GM10248 (cell line): ENCODE measurements around the gene PRICKLE4.

Source experiments
- CTCF ChIA-PET: fragments of 300-600 bp; sonication (Branson Sonifier 250); formaldehyde crosslinking; extraction: SDS; loops from one replicate; lab custom pipeline; 2021; ENCODE audit warnings: antibody characterized with exemption; lab: Yijun Ruan, JAX
- POLR2A ChIA-PET: fragments of 350-650 bp; sonication (Branson Sonifier 250); formaldehyde crosslinking; extraction: SDS; loops from one replicate; lab custom pipeline; 2020; ENCODE audit warnings: antibody characterized with exemption; lab: Yijun Ruan, JAX
- DNase-seq: peaks from one replicate; pipeline ENCODE4 v3.0.0; 2012; ENCODE audit errors: extremely low spot score
- TF ChIP-seq, protein P1 (sequence below): IDR thresholded peaks from 2 replicates; pipeline ENCODE4 v1.5.1; 2012; ENCODE audit warnings: mild to moderate bottlenecking, low read depth; ENCODE audit errors: extremely low read depth, missing control alignments, control extremely low read depth

PRICKLE4 gene

DNA sequence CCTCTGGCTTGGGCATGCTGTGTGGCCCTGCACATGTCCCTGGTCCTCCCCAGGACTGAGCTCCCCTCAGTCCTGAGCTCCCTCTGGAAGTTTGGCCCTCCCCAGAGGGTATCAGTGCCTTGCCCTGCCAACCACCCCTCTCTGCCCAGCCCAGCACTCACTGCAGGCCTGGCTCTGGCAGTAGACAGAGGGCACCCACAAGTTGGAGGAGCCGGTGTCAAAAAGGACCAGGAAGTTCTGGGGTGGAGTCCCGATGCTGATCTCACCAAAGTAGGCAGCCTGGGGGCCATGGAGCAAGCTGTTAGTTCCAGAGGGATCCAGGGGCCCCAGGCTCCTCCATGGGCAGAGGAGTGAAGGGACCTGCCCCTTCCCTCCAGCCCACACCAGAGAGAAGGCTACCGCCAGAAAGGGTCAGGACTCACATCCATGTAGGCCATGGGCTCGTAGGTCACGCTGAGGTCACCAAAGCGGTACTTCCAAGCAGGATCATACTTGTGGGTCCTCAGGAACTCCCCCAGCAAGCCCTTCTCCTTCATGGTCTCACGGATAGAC, 36.3 kb upstream of the PRICKLE4 start:
- ChIA-PET CTCF (no interaction called here), POLR2A (no interaction called here)
- TF ChIP-seq, protein P1, sequence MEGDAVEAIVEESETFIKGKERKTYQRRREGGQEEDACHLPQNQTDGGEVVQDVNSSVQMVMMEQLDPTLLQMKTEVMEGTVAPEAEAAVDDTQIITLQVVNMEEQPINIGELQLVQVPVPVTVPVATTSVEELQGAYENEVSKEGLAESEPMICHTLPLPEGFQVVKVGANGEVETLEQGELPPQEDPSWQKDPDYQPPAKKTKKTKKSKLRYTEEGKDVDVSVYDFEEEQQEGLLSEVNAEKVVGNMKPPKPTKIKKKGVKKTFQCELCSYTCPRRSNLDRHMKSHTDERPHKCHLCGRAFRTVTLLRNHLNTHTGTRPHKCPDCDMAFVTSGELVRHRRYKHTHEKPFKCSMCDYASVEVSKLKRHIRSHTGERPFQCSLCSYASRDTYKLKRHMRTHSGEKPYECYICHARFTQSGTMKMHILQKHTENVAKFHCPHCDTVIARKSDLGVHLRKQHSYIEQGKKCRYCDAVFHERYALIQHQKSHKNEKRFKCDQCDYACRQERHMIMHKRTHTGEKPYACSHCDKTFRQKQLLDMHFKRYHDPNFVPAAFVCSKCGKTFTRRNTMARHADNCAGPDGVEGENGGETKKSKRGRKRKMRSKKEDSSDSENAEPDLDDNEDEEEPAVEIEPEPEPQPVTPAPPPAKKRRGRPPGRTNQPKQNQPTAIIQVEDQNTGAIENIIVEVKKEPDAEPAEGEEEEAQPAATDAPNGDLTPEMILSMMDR, result no peak
- DNase-seq, result no peak

DNA sequence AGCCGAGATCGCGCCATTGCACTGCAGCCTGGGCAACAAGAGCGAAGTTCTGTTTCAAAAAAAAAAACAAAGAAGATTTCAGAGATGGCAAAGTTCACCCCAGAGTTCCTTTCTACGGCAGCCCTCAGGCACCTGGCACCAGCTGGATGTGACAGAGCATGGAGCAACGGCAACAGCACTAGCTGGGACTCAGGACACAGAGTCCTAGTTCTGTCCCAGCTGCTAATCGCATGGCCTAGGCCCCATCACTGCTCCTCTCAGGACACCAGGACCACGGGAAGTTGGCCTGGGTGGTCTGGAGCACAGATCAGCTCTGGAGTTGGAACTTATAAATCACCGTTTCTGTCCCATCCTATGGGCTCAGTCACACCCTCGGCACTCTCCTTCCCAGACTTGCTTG, 34.5 kb upstream of the PRICKLE4 start:
- POLR2A ChIA-PET, result interaction anchor here (0.6 kb wide), 1 partner anchor 98 kb away, joined by 3 read pairs; no protein-coding TSS in a partner anchor
- no peak for DNase-seq
- CTCF ChIA-PET, result interaction anchor here (1.0 to 1.7 kb wide), 4 partner anchors 10 to 41 kb away, joined by 3 to 6 read pairs (median 4); partner anchors contain the start of gene TOMM6
- TF ChIP-seq, protein P1, result no peak

DNA sequence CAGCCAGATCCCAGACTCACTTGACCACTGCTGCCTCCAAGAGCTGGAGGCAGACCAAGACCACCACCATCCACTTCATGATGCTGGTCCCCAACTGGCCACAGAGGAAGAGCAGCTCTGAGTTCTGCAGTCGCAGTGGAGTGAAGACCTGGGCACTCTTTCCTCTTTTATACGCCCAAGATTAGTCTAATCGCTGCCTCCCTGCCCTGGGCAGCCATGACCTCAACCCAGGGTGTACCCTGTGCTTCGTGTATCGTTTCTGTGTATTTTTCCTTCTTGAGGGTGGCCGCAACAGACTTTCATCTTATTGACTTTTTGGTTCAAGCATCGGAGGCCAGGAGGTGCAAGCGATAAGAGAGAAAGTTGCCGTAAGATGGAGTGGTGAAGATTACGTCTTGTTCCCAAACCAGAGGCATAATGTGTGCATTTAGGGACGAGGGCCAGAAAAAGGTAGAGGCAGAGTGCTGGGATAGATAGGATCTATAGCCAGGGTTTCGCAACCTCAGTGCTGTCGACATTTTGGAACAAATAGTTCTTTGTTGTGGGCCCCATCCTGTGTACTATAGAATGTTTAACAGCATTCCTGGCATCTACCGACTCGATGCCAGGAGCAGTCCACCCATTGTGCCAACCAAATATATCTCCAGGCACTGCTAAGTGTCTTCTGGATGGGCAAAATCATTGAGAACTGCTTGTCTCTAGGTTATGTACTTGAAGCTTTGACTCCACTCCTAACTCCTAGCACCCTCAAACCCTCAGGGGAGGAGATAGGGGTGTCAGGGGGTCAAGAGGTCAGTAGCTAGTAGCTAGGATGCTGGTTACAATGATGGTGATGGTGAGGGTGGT, 33.1 kb upstream of the PRICKLE4 start, which contains the start of gene PGC:
Gene PGC, minus strand, starts transcription at position 142 of the 846 bp plus-strand sequence. Its CDS starts 63 bp downstream, at position 79.
- POLR2A ChIA-PET, result no interaction called here
- TF ChIP-seq, protein P1, result no peak
- no peak for DNase-seq

DNA sequence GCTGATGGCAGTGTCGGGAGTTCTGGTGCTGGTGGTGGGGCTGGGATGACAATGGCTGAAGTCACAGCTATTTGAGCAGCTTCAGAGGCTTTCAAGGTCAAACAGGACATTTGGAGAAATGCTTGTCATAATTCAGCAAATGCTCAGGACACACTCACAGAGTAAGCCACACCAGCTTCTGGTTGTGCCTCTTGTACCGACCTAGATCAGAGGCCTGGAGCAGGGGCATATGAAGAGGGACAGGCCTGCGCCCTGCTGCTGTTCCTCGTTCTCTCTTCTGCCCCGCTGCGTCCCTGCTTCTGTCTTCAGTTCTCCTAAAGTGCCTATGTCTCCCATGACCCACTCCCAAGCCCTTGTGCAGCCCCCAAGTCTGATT, 32.5 kb upstream of the PRICKLE4 start:
- POLR2A ChIA-PET, result interaction anchor here (0.6 kb wide), 1 partner anchor 25 kb away, joined by 3 read pairs; no protein-coding TSS in a partner anchor
- no peak for DNase-seq
- TF ChIP-seq, protein P1, result no peak
- CTCF ChIA-PET, result interaction anchor here (0.8 to 3.0 kb wide), 4 partner anchors 8 to 38 kb away, joined by 3 to 11 read pairs (median 4); no protein-coding TSS in a partner anchor

More for the DNA sequence above, 33.1 kb upstream of the PRICKLE4 start, which contains the start of gene PGC:
- CTCF ChIA-PET, result interaction anchor here (0.8 to 1.5 kb wide), 4 partner anchors 15 to 39 kb away, joined by 3 to 4 read pairs (median 3); no protein-coding TSS in a partner anchor

DNA sequence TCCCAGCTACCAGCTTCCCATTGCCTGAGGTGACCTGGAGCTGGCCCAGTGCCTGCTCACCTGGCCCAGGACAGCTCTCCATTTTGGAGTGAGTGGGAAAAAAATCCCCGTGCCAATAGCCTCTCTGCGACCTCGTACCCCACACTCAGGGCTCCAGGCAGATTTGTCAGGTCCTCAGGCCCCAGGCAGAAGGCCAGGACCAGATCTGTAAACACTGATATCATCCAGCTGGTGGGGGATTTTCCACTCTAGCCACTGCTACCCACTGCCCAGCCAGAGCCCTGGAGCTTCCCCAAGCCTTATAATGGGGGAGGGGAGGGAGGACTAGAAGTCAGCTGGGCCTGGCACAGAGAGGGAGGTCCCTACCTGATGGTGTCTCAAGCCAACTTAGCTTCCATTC, 32.0 kb upstream of the PRICKLE4 start:
- ChIA-PET POLR2A (interaction anchor here (0.6 kb wide), 1 partner anchor 26 kb away, joined by 3 read pairs; no protein-coding TSS in a partner anchor), CTCF (interaction anchor here (0.8 to 3.0 kb wide), 5 partner anchors 8 to 38 kb away, joined by 3 to 11 read pairs (median 4); no protein-coding TSS in a partner anchor)

DNA sequence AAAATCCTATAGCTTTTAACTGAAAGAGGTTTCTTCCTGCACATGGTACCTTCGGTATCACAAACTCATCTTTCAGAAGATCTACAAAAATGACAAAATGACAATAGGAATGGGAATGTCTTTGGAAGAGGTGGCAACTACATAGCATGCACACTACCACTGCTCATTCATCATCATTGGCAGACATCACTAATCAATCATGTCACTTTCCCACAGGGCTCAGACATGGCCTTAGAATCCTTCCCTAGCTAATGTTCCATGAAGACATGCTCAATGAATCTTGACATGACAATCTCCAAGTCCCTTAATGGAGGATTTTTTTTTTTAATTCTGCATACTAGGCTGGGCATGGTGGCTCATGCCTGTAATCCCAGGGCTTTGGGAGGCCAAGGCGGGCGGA, 30.2 kb upstream of the PRICKLE4 start:
- ChIA-PET POLR2A (no interaction called here), CTCF (interaction anchor here (1.4 to 3.0 kb wide), 4 partner anchors 10 to 294 kb away, joined by 4 to 11 read pairs (median 4); no protein-coding TSS in a partner anchor)
- DNase-seq, result no peak
- TF ChIP-seq, protein P1, result no peak

More for the DNA sequence above, 32.0 kb upstream of the PRICKLE4 start:
- no peak for DNase-seq
- TF ChIP-seq, protein P1, result no peak
